Calu3 (cell line): Measurements from ENCODE around the gene CEP295NL. TPM values are rescaled to one million over a fixed set of nuclear protein-coding genes. Genes with fewer than 3 reads are reported as not detected.
A peak's percentile ranks its signal among the peaks of the same experiment; 100 is the strongest.

Experiments
- BruUV-seq: library from RNA; stranded (reverse); fragments of 400-500 nt; replicated peaks from 2 replicates; lab custom pipeline; 2021; lab: Mats Ljungman, UMichigan
- CTCF ChIA-PET: fragments of 300-600 bp; sonication (Branson Sonifier 250); formaldehyde crosslinking; loops from one replicate; lab custom pipeline; 2022; ENCODE audit warnings: antibody characterized with exemption; lab: Charles Lee
- DNase-seq: peaks from one replicate; pipeline ENCODE4 v3.0.0; 2022
- H3K27ac Mint-ChIP-seq: one replicate; pipeline ENCODE4 v1.8.0; 2022; ENCODE audit warnings: mixed read lengths; ENCODE audit not compliant: unreplicated experiment
- H3K27me3 Mint-ChIP-seq: one replicate; pipeline ENCODE4 v1.8.0; 2022; ENCODE audit warnings: mixed read lengths; ENCODE audit not compliant: unreplicated experiment
- H3K36me3 Mint-ChIP-seq: one replicate; pipeline ENCODE4 v1.8.0; 2022; ENCODE audit warnings: mild to moderate bottlenecking, moderate library complexity, mixed read lengths; ENCODE audit not compliant: insufficient read depth, unreplicated experiment
- H3K4me1 Mint-ChIP-seq: one replicate; pipeline ENCODE4 v1.8.0; 2022; ENCODE audit warnings: mild to moderate bottlenecking, low read depth, mixed read lengths; ENCODE audit not compliant: unreplicated experiment
- H3K4me3 Mint-ChIP-seq: one replicate; pipeline ENCODE4 v1.8.0; 2022; ENCODE audit warnings: mild to moderate bottlenecking, low read depth, moderate library complexity, mixed read lengths; ENCODE audit not compliant: unreplicated experiment
- H3K9me3 Mint-ChIP-seq: one replicate; pipeline ENCODE4 v1.8.0; 2022; ENCODE audit warnings: low read depth, mixed read lengths; ENCODE audit not compliant: unreplicated experiment
- intact Hi-C: fragments of 100-400 bp; cut with micrococcal nuclease; formaldehyde crosslinking; loops from one replicate; pipeline ENCODE4 v1.10.0; 2022; ENCODE audit not compliant: unreplicated experiment
- total RNA-seq: library from RNA; stranded (reverse); gene quantifications from 2 replicates; pipeline ENCODE4 v1.2.3, GENCODE V29; 2022
- TF ChIP-seq, protein P1 (sequence below): fragments of 200-600 bp; IDR thresholded peaks from one replicate; pipeline ENCODE4 v1.8.0; 2022; ENCODE audit warnings: antibody characterized with exemption; ENCODE audit not compliant: unreplicated experiment

The CEP295NL gene
- total RNA-seq, 1 experiment from 2014 or later, result 4.6 TPM

DNA sequence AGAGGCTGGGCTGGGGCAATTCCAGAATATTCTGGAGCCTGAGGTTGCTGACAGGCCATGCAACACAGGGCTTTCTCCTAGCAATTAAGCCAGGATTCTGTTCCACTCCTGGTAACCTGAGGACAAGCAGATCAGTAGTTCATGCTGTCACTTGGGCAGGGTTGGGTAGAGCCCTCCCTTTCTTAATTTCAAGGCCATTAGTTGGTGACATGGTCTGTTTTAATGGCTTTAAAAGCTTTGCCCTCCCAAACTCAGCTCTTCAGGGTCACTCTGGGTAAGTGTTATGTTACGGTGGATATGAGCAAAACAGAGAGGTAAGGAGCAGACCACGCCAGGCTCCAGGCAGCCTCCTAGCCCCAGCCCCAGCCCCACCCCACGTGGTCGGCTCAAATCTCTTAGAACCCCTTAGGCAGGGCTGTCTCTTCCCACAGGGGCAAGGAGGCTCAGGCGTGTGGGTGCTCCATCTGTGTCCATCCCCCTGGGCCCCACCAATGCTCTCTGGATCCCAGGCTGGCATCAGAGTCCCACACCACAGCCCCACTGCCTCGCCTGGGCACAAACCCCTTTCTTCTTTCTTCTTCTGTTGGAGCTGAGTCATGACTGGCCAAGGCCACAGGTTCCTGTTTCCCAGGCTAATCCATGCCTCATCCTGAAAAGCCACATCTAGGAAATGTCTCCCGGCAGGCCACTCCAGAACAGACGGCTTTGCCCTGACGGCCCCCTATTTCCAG is 27.5 kb downstream of the CEP295NL start:
- TF ChIP-seq, protein P1, sequence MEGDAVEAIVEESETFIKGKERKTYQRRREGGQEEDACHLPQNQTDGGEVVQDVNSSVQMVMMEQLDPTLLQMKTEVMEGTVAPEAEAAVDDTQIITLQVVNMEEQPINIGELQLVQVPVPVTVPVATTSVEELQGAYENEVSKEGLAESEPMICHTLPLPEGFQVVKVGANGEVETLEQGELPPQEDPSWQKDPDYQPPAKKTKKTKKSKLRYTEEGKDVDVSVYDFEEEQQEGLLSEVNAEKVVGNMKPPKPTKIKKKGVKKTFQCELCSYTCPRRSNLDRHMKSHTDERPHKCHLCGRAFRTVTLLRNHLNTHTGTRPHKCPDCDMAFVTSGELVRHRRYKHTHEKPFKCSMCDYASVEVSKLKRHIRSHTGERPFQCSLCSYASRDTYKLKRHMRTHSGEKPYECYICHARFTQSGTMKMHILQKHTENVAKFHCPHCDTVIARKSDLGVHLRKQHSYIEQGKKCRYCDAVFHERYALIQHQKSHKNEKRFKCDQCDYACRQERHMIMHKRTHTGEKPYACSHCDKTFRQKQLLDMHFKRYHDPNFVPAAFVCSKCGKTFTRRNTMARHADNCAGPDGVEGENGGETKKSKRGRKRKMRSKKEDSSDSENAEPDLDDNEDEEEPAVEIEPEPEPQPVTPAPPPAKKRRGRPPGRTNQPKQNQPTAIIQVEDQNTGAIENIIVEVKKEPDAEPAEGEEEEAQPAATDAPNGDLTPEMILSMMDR, result no peak
- intact Hi-C loops, result no loop called here
- H3K4me1 Mint-ChIP-seq, result peaks cover 27% of the 10 kb centered on the region
- no peaks in the 10 kb centered on the region for H3K9me3 Mint-ChIP-seq
- no peaks in the 10 kb centered on the region for H3K27me3 Mint-ChIP-seq
- H3K27ac Mint-ChIP-seq, result peak overlapping the region; percentile 19
- no peak for DNase-seq
- H3K4me3 Mint-ChIP-seq, result no peak overlapping the region
- BruUV-seq, result no TSS peak
- CTCF ChIA-PET, result no interaction called here
- H3K36me3 Mint-ChIP-seq, result peaks cover 45% of the 10 kb centered on the region

DNA sequence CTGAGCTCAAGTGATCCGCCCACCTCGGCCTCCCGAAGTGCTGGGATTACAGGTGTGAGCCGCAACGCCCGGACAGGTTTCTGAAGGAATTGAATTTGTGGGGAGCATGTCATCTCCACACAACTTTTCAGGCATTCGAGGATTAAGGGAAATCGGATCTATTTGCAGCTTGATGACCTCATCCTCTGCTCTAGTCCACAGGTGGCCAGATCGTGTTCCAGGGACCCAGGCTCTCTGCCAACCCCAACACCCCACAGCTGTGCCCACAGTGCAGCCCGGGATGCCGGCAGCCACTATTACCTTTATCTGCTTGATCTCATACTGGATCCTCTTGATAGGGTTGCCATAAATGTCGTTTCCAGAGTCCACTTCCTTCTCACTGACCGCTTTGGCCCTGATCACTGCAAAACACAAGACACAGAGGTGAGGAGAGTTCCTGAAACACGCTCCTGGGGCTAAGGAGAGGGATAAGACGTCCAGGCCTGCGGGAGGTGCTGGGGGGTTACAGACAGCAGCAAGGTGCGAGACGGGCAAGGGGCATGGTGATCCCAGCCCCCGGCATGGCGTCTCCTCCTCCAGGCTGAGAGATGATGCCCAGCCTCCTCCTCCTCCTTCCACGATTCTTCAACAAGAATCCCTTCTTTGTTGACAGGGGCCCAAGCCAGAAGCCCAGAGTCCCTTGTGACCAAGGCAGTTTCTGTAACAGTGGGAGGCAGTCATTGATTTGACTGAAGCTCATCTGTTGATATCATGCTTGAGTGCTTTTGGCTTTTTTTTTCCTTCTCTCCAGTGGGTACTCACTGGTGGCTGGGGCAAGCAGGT is 29.3 kb downstream of the CEP295NL start:
- Mint-ChIP-seq H3K36me3 (peaks cover 47% of the 10 kb centered on the region), H3K27ac (no peak overlapping the region), H3K9me3 (no peaks in the 10 kb centered on the region), H3K4me3 (no peak overlapping the region), H3K27me3 (no peaks in the 10 kb centered on the region), H3K4me1 (peaks cover 27% of the 10 kb centered on the region)
- no peak for DNase-seq
- CTCF ChIA-PET, result no interaction called here
- TF ChIP-seq, protein P1, result no peak
- intact Hi-C loops, result no loop called here
- BruUV-seq, result no TSS peak

DNA sequence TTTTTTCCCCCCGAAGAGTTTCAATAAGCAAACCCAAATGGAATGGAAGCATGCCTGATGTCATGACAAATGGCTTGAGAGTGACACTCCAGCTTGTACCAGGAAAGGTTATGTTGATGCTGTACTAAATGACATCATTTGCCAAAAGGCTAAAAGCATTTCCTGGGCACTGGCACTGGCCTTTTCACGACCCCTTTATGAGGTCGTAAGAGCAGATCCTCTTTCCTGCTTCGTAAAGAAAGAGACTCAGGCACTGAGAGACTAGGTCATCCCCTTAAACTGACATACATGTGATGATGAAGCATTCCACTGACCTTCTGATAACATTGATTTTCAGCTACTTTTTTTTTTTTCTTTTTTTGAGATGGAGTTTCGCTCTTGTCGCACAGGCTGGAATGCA is 30.5 kb downstream of the CEP295NL start:
- TF ChIP-seq, protein P1, result no peak
- intact Hi-C loops, result no loop called here
- no peaks in the 10 kb centered on the region for H3K9me3 Mint-ChIP-seq
- CTCF ChIA-PET, result interaction anchor here (0.7 kb wide), 2 partner anchors 15 to 90 kb away, joined by 4 to 6 read pairs; no protein-coding TSS in a partner anchor
- peaks cover 27% of the 10 kb centered on the region for H3K4me1 Mint-ChIP-seq
- no peak overlapping the region for H3K27ac Mint-ChIP-seq
- no peaks in the 10 kb centered on the region for H3K27me3 Mint-ChIP-seq
- no peak for DNase-seq
- BruUV-seq, result no TSS peak
- H3K4me3 Mint-ChIP-seq, result no peak overlapping the region
- H3K36me3 Mint-ChIP-seq, result peaks cover 60% of the 10 kb centered on the region

DNA sequence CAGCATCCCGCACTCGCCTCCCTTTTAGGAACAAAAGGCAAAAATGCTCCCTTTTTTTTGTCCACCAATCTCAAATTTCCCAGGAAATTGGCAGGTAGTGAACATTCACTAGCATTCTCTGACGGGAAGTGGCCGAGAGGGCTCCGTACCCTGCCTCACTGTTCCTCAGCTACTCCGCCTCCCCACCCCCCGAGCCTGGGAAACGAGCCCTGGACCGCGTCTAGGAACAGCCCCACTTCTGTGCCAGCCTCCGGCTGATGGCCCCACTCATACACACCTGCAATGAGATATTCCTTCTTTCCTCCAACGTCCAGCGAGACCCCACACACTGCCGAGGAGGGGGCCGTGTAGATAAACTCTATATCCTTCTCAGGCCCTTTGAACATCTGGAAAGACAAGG is 32.4 kb downstream of the CEP295NL start:
- H3K36me3 Mint-ChIP-seq, result peaks cover 60% of the 10 kb centered on the region
- CTCF ChIA-PET, result no interaction called here
- DNase-seq, result no peak
- H3K9me3 Mint-ChIP-seq, result no peaks in the 10 kb centered on the region
- H3K27ac Mint-ChIP-seq, result no peak overlapping the region
- H3K27me3 Mint-ChIP-seq, result no peaks in the 10 kb centered on the region
- no peak overlapping the region for H3K4me3 Mint-ChIP-seq
- peaks cover 11% of the 10 kb centered on the region for H3K4me1 Mint-ChIP-seq
- intact Hi-C loops, result no loop called here
- TF ChIP-seq, protein P1, result no peak
- BruUV-seq, result no TSS peak
